Vagina (tissue), 2 donors: ENCODE measurements around the gene SYCN.
"Not testable (repeated sequence)": the region's sequence is repeated elsewhere in the genome, so short reads cannot be mapped to it uniquely, and the experiment has no call there.

Experiments used
- CTCF ChIP-seq, 3 experiments: fragments of 450-650 bp in 2 of 3; fragments of 200-600 bp in 1 of 3; sonication (generic) in 1 of 3; IDR thresholded peaks; one replicate each; pipeline ENCODE4 v1.5.1; 2017 to 2019; ENCODE audit warnings: antibody characterized with exemption in 3 of 3, mild to moderate bottlenecking in 2 of 3, moderate library complexity in 2 of 3
- POLR2AphosphoS5 ChIP-seq, 2 donors: sonication (generic); formaldehyde crosslinking; IDR thresholded peaks; one replicate each; pipeline ENCODE4 v1.9.0; 2017; ENCODE audit warnings: antibody characterized with exemption in 2 of 2, mild to moderate bottlenecking in 2 of 2, low read depth in 1 of 2; ENCODE audit not compliant: insufficient read depth in 1 of 2

GRCh38 chr19:39219108-39219507 is 15.0 kb upstream of the SYCN start:
- not testable (repeated sequence) for TF ChIP-seq POLR2AphosphoS5 (IDR thresholded peaks at IDR 0.05; ENCODE audit: insufficient read depth in 1 of 2, low read depth in 1 of 2); CTCF (IDR thresholded peaks at IDR 0.05)
